GM12878 (cell line): ENCODE measurements around the gene CDK11A.
"Not testable (repeated sequence)": the region's sequence is repeated elsewhere in the genome, so short reads cannot be mapped to it uniquely, and the experiment has no call there.

Source experiments
- CBFB ChIP-seq: IDR thresholded peaks from 2 replicates; pipeline ENCODE4 v1.6.1; 2016; ENCODE audit warnings: antibody characterized with exemption, low read depth
- CEBPB ChIP-seq, 2 experiments: fragments of 150-350 bp in 1 of 2; IDR thresholded peaks; 2 replicates each; pipeline ENCODE4 v1.6.1; 2012 to 2014; ENCODE audit warnings: low read depth in 2 of 2, low read length in 2 of 2, borderline replicate concordance in 1 of 2, inconsistent platforms in 1 of 2
- CTCF ChIP-seq, 3 experiments: IDR thresholded peaks in 2 of 3; conservative IDR thresholded peaks in 1 of 3; 2 replicates each; pipeline ENCODE4 v1.5.1; 2011; ENCODE audit warnings: low read depth in 3 of 3, low read length in 3 of 3, mild to moderate bottlenecking in 3 of 3, control low read depth in 2 of 3, moderate library complexity in 2 of 3, inconsistent platforms in 1 of 3, mixed read lengths in 1 of 3; ENCODE audit not compliant: control insufficient read depth in 2 of 3, insufficient read depth in 1 of 3; ENCODE audit errors: extremely low read depth in 1 of 3
- IRF4 ChIP-seq: IDR thresholded peaks from 2 replicates; pipeline ENCODE4 v1.6.1; 2011; ENCODE audit warnings: low read depth, low read length
- JUNB ChIP-seq: IDR thresholded peaks from 2 replicates; pipeline ENCODE4 v1.6.1; 2016; ENCODE audit warnings: antibody characterized with exemption, mild to moderate bottlenecking
- MAX ChIP-seq: IDR thresholded peaks from 2 replicates; pipeline ENCODE4 v1.6.1; 2012; ENCODE audit warnings: low read depth, low read length, improper control_type of control experiment
- MEF2B ChIP-seq: fragments of 450-650 bp; IDR thresholded peaks from 2 replicates; pipeline ENCODE4 v1.6.1; 2018; ENCODE audit warnings: mild to moderate bottlenecking, moderate library complexity; ENCODE audit not compliant: partially characterized antibody, poor library complexity, severe bottlenecking
- ZBTB33 ChIP-seq: fragments of 450-650 bp; IDR thresholded peaks from 2 replicates; pipeline ENCODE4 v1.6.1; 2017; ENCODE audit warnings: mild to moderate bottlenecking
- ZNF274 ChIP-seq: IDR thresholded peaks from one replicate; pipeline ENCODE4 v1.8.0; 2011; ENCODE audit not compliant: insufficient read length, insufficient read depth

- not testable (repeated sequence) for TF ChIP-seq JUNB; CTCF (IDR thresholded peaks at IDR 0.05 in 2 of 3, conservative IDR thresholded peaks at IDR 0.05 in 1 of 3; ENCODE audit: control insufficient read depth in 2 of 3, extremely low read depth in 1 of 3, insufficient read depth in 1 of 3, low read depth in 3 of 3, low read length in 3 of 3); CBFB; ZBTB33; MEF2B; CEBPB (IDR thresholded peaks at IDR 0.05; ENCODE audit: borderline replicate concordance in 1 of 2, low read depth in 2 of 2, low read length in 2 of 2); ZNF274; IRF4; MAX
Observed at GRCh38 chr1:1699061-1699460, 25.1 kb downstream of the CDK11A start.
